HG02970 (cell line): ENCODE results near the gene AFF3.
A peak's percentile ranks its signal among the peaks of the same experiment; 100 is the strongest.
"Not testable (repeated sequence)": the region's sequence is repeated elsewhere in the genome, so short reads cannot be mapped to it uniquely, and the experiment has no call there.

Source experiments
- ATAC-seq: cut with Tn5 transposase; IDR thresholded peaks from one replicate; pipeline ENCODE4 v1.9.1; 2021; ENCODE audit warnings: mild to moderate bottlenecking, moderate library complexity, moderate number of reproducible peaks; ENCODE audit not compliant: unreplicated experiment, low FRiP score

AFF3 gene

DNA sequence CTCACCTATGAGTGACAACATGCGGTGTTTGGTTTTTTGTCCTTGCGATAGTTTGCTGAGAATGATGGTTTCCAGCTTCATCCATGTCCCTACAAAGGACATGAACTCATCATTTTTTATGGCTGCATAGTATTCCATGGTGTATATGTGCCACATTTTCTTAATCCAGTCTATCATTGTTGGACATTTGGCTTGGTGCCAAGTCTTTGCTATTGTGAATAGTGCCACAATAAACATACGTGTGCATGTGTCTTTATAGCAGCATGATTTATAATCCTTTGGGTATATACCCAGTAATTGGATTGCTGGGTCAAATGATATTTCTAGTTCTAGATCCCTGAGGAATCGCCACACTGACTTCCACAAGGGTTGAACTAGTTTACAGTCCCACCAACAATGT is 9.4 kb upstream of the AFF3 start:
- not testable (repeated sequence) for ATAC-seq

DNA sequence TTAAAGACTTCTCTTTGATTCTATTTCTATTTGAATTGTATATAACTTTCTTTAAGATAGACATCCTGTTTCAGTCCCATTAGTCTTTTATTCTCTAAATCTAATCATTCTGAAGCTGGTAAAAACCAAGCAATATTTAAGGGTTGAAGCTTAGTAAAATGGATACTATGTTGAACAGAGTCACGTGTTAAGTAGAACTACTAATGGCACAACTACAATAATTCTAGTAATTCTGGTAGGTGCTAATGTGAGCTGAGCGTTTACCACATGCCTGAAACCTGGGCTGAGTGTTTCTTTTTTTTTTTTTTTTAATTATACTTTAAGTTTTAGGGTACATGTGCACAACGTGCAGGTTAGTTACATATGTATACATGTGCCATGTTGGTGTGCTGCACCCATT is 8.9 kb upstream of the AFF3 start:
- no peak for ATAC-seq

DNA sequence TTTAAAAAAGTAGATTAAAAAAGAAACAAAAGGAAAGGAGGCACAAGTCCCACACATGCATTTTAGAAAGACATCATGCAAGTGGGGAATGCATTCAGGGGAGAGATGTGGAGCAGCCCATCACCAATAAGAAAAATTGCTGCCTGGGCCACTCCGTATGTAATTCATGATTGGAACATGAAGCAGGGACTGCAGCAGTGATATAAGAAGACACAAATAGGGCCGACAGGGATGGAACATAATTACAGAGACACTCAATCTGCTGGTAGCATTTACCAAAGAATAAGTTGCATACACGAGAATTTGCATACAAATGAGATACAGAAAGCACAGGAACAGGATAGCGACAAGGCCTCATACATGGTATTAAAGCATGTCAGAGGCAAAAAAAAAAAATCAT is 6.5 kb upstream of the AFF3 start:
- no peak for ATAC-seq

- no peak for ATAC-seq
These were observed 4.2 kb upstream of the AFF3 start for GRCh38 chr2:100146657-100146960.

DNA sequence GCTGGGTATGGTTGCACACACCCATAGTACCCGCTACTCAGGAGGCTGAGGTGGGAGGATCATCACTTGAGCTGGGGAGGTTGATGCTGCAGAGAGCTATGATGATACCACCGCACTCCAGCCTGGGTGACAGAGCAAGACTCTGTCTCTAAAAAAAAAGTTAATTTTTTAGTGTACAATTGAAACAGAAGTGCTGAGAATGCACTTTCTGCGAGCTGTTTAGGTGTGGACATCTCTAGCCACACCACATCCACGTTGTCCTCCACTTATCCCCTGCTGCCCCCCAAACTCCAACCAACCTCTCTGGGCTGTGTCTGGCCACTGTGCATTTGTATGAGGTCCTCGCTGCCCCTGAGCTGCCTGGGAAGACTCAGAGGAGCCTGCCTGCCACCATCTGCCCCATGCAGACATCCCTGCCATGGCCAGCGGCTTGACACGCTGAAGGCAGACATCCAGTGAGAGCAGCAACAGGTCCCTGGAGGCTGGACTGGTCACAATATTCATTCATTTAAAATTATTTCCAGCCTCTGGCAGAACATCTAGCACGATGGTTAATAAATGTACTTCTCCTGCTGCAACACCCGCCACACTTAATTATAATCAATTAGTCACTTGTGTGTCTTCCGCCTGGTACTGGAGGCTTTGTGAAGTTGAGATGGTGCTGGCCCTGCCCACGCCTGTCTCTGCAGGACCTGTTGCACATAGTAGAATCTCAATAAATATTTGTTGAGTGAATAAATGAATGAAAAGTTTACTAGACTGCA is 3.7 kb upstream of the AFF3 start:
- ATAC-seq = no peak

DNA sequence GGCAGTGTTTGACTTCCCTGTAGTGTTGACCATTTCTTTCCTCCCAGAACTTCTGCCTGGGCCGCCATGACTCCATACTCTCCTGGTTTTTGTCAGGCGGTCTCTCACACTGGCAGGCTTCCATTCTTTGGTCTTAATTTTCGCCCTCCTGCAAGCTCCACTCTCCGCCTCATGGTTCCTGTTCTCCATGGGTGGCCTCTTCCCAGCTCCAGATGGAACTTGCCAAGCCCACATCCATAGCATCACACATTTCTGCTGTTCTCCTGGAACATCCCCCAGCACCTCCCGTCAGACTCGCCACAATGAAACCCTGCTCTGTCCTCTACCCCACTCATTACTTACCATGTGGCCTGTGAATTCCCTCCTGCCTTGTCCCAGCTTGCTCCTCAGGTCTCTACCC is 896 bp upstream of the AFF3 start:
- no peak for ATAC-seq

GRCh38 chr2:100141906-100142305 is 484 bp downstream of the AFF3 start:
- no peak for ATAC-seq

GRCh38 chr2:100140582-100140981 is 1.8 kb downstream of the AFF3 start:
- no peak for ATAC-seq

GRCh38 chr2:100137866-100138570 is 4.4 kb downstream of the AFF3 start:
- ATAC-seq = no peak

DNA sequence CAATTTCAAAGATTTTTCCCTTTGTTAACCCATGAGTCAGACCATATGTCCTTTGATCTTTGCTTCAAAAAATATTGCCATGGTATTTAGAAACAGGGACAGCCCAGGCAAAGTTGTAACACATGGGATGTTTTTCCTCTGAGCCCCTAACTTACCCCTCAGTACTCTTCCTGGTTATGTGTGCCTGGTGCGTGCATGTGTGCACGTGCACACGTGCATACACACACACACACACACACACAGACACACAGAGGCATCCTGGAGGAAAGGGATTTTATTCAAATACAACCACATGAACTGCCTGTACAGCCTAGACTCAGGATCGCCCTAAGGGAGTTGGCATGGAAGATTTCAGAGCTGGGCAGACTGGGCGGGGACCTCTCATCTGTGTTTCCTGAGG is 5.1 kb downstream of the AFF3 start:
- no peak for ATAC-seq

DNA sequence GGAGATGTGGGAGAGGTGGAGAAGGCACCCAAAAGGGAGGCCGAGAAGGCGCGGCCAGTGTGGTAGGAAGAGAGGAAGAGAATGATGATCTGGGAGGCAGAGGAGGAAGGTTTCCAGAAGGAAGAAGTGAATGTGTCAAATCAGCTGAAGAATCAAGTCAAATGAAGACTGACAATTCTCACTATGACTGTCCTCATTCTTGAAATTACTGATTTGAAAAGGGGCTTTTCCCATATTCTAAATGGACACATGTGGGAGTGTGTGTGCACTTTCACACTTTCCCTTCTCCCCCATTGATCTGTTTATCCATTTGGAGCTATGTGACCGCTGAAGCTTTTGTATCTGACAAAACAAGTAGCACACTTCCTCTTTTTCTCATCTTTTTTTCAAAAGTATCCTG is 6.1 kb downstream of the AFF3 start:
- no peak for ATAC-seq

DNA sequence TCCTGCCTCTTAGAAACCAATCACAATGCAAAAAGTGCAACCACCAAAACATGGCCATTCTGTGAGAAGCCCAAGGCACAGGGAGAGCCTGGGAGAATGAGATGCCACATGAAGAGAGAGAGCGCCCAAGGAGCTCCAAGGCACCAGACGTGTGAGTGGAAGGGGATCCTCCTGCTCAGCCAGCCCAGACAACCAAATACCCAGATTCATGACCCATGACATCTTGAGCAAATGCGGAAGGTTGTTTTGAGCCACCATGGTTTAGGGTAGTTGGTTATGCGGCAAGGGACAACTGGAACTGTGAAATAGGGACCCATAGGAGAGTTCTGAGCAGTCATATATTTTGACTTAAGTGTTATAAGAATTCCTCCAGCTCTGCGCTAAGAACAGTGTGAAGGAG is 7.0 kb downstream of the AFF3 start:
- ATAC-seq = no peak

GRCh38 chr2:100130595-100131391 is 11.6 kb downstream of the AFF3 start:
- ATAC-seq = no peak

GRCh38 chr2:100126897-100127401 is 15.4 kb downstream of the AFF3 start:
- ATAC-seq = no peak

DNA sequence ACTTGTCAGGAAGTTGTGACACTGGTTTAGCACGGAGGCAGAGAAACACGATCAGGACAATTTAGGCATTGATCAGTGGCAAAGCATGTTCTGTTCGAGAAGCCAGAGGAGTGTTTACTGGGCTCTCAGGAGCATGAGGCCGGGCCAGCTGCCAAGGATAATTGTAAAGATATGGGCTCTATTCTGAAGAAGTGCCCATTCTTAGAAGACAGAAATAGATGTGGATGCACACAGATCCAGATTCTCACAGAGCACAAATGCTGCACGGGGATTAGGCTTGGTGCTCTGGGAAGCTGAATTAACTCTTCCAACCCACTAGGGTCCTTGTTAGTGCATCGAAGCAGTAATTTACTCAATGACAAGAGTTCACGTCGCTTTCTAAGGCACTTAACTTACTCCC is 16.2 kb downstream of the AFF3 start:
- no peak for ATAC-seq

DNA sequence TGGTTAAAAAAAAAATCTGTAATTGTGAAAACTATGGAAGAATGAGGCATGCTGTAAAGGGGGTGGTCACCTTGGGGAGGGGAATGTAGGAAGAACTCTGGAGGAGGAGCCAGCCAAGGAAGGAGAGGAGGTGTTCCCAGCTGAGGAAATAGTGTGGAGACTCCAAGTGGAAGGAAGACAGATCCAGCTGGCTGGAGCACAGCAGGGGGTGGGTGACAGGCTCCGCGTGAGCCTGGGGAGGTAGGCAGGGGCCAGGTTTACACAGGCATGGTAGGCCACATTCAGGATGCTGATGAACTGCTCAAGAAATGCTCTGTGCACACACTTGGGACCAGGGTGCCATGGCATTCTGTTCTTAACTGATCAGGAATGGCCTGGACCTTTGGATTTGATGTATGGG is 16.8 kb downstream of the AFF3 start:
- no peak for ATAC-seq

GRCh38 chr2:100124761-100125160 is 17.6 kb downstream of the AFF3 start:
- no peak for ATAC-seq

DNA sequence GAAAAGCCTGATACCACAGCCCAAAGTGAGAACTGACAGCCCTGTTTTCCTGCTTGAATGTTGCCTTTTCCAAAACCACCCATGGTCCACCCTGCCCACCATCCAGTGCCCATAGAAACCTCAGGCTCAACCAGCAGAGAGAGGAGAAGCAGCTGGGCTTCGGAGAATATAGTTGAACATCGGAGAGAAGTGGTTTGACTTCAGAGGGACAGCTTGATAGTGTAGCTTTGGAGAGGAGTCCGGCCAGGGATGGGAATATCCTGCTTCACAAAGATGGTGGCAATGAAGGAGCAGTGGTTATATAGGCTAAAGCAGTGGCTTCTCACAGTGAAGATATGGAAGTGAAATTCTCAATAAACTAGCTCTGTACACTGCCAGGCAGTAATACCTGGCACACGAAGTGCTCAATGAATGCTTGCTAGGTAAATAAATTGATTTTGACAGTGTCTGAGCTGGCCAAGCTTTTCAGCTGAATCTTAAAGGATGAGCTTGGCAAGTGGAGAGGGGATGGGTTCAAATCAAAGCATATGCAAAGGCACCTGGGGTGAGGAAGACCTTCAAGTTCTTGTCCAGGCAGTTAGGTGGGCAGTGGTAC is 21.2 kb downstream of the AFF3 start:
- no peak for ATAC-seq

- ATAC-seq = no peak
These were observed 23.2 kb downstream of the AFF3 start for GRCh38 chr2:100119235-100119634.

DNA sequence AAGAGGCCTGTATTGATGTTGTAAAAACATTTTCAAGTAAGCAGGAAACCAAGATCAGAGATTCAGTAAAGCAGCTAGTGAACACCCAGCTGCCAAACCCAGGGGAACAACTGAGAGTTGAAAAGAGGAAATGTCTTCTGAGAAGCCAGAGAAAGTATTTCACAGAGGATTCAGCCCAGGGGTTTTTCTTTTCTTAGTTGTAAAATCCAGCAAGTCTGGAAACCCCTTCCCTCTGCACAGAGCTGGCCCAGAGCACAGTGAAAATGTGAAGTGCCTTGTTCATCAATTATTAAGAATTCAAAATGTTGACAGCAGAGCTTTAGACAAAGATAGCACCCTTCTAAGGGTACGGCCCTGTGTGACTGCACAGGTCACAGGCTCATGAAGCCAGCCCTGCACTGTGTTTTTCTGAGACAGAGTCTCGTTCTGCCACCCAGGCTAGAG is 28.4 kb downstream of the AFF3 start:
- peak; percentile 51 for ATAC-seq

DNA sequence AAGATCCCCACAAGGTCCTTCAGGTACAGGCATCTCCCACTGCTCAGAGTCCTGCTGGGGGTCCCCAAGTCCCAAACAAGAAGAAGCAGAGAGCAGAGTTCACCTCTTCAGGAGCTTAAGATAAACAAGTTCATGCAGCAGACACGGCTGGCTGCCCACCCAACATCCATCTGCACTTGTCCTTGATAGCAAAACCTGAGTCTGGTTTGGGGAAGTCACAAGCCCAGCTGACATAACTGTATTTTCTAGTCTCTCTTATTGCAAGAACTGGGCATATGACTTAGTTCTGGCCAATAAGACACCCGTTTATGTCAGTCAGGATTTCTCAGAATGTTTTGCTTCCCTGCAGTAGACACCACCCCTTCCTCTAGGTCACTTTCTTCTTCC is 31.8 kb downstream of the AFF3 start:
- ATAC-seq = no peak
